H1 (cell line): Measurements from ENCODE around the gene ZNF573.

Experiments
- CTCF ChIP-seq, 3 experiments: IDR thresholded peaks; 1 replicate in 2 of 3; 2 replicates in 1 of 3; pipeline versions ENCODE4 v1.5.1 to v1.6.1; 2011; ENCODE audit warnings: low read length in 3 of 3, mild to moderate bottlenecking in 3 of 3, inconsistent platforms in 2 of 3, low read depth in 1 of 3, moderate library complexity in 1 of 3; ENCODE audit not compliant: insufficient read depth in 1 of 3; ENCODE audit errors: control extremely low read depth in 1 of 3
- MAFK ChIP-seq: IDR thresholded peaks from 2 replicates; pipeline ENCODE4 v1.6.1; 2012; ENCODE audit warnings: low read depth, mild to moderate bottlenecking, improper control_type of control experiment, low read length

- TF ChIP-seq CTCF (IDR thresholded peaks at IDR 0.05; ENCODE audit: control extremely low read depth in 1 of 3, insufficient read depth in 1 of 3, low read depth in 1 of 3, low read length in 3 of 3) (no peak), MAFK (no peak)
Observed at GRCh38 chr19:37803249-37803840, 24.0 kb upstream of the ZNF573 start.
